GM19328 (cell line): ENCODE data around the gene PRKACB.

Experiments used
- ATAC-seq: cut with Tn5 transposase; IDR thresholded peaks from one replicate; pipeline ENCODE4 v1.9.1; 2021; ENCODE audit warnings: mild to moderate bottlenecking, moderate library complexity; ENCODE audit not compliant: unreplicated experiment

Gene PRKACB

DNA sequence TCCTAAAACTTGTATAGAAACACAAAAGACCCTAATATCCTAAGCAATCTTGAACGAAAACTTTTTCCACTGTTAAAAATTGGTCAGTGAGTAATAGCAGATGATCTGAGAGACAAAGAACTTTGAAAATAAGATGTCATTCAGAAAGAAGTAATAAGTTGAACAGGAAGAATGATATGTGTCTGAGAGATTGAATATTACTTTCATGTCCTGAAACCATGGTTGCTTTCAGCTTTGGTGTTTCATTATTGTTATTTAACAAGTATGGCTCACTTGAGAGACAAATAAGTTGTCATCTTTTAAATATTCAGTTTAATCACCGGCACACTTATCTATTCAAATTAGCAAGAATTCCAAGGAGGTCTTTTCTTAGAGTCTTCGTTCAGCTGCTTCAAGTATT lies 11.4 kb downstream of the PRKACB start:
- no peak for ATAC-seq

DNA sequence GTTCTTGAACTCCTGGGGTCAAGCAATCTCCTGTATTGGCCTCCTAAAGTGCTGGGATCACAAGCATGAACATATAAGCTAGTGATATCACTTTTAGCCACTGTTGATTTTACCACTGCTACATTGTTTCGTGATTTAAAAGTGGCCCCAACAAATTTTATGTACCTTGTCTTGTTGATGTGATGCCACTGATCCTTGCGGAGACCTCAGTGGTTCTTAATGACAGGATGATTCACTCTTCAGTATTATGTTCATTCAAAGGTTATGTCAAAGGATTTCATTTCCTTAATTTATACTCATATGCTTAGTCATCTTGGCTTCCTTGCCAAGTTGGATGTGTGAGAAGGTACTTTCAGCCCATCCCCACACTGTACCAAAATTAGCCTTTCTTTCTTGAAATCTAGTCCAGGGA lies 12.1 kb downstream of the PRKACB start:
- no peak for ATAC-seq

DNA sequence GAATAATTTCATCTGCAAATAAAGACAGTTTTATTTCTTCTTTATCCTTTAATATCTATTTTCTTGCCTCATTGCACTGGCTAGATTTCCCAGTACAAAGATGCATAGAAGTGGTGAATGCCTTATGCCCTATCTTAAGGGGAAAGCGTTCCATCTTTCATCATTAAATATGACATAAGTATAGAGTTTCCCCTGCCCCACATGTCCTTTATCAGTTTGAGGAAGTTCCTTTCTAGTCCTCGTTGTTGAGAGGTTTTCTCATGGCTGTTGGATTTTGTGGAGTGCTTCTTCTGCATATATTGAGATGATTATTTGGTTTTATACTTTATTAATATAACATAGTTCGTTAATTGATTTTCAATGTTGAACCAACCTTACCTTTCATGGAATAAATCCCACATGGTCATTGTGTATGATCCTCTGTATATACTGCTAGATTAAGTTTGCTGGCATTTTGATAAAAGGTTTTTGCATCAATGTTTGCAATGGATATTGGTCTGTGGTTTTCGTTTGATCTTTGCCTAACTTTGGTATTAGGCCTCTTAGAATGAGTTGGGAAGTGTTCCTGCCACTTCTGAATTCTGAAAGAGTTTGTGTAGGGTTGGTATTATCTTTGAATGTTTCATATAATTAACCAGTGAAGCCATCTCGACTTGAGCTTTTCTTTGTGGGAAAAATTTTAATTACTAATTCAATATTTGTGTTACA lies 15.6 kb downstream of the PRKACB start:
- no peak for ATAC-seq

DNA sequence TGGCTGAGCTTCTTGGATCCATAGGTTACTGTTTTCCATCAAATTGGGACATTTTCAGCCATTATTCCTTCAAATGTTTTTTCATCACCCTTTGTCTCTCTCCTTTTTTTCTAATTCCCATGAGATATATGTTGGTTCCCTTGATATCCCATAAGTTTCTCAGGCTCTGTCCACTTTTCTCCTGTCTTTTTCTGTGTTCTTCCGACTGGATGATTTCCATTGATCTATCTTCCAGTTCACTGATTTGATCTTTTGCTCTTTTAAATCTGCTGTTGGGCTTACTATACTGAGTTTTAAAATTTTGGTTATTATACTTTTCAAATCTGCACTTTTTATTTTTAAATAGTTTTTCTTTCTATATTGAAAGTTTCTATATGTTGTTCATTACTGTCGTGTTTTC lies 18.2 kb downstream of the PRKACB start:
- ATAC-seq, result no peak

DNA sequence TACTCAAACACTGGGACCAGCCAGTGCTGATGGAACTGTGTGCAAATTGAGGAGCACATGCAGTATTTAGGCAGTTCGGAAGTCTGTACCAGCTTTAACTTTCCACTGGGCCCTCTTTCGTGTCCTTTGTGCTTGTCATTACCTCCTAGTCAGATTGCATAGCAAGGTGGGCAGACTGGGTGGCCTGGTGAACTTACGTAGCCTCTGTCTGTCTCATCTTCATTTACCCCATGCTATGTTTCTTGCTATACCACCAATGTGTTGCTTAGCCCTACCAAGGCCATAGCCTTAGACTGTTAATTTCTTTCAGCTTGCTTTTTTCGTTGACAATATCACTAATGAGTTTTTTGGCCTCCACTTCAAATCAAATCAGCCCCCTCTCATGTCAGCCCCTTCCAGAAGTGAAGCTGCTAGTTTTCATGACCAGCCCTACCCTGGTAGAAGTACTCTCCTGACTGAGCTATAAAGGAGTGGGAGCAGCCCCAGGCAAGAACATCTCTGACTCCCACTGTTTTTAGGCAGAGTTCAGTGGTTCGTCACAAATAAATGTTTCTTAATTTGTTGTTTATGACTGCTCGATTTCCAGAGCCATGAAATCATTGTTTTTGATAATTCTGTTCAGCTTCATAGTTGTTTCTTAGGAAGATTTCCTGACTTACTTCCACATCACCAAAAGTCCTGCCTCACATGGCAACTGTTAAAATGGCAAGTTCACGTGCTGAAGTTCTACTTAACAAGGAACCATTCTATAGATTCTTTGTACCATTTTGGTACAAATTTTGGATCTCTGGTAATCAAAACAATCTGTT lies 19.3 kb downstream of the PRKACB start:
- ATAC-seq, result no peak

DNA sequence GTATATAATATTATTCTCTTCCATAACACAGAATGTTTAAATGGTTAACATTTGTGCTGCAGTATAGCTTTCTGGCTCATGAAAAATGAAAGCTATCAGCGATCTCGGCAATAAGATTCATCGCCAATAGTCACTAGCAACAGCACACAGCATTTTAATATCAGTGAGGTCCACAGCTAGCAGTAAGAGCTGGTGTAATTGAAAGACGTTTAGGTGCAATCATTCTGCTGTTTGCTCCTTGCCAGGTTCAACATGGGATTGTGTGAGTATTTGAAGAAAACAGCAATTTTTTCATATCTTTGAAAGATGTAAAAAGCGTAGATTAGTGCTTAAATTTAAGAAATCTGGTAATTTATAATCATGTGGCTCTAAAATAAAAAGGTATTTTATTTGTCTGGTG lies 20.1 kb downstream of the PRKACB start:
- no peak for ATAC-seq

DNA sequence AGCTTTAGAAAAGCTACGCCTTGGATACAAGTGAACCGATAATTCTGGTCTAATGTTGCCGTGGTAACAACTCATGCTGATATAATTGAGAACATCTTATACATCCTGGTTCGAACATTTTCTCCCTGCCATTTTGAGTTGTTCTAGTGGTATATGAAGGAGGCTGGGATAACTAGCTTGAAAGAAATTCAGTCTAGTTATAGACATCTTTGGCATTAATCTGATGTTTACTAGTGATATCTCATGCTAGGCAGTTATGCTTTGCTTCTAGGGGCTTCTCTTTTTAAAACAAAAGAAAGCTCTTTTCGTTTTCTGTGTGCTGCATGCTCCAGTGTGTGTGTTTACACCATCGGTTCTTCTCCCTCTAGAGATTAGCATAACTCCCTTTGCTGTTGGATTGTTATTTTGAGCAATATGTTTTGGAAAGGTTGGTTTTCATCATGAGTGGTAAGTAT lies 20.5 kb downstream of the PRKACB start:
- no peak for ATAC-seq

DNA sequence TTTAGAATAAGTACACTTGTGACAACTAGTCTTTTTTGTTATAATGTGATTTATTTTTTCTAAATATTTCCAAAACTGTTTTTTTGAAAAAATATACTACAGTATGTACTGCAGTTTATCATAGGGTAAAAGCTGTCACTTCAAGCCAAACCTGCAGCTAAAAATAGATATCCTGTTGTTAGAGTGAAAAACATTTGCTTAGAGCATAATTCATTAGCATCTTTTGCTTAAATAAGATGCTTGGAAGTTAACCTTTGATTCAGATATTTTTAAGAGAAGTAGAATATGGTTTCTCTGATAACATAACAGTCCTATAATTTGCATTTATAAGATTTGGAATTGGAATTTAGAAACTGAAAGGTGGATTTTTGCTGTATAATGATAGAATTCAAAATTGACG lies 21.5 kb downstream of the PRKACB start:
- ATAC-seq, result no peak

DNA sequence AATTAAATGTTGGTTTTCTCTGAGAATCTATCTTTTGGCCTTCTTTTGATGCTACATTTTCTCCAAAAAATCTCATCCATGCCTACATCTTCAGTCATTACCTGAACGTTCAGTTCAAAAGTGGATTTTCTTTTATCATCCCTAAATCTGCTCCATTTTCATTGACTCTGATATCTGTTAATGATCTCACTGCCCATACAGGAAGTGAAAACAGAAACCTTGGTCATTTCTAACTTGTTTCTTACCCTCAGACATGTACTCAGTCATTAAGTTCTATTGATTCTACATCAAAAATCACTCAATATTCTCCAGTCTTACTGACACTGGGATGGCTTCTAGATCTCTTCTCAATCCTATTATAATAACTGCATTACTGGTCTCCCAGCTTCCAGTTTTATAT lies 22.7 kb downstream of the PRKACB start:
- no peak for ATAC-seq

DNA sequence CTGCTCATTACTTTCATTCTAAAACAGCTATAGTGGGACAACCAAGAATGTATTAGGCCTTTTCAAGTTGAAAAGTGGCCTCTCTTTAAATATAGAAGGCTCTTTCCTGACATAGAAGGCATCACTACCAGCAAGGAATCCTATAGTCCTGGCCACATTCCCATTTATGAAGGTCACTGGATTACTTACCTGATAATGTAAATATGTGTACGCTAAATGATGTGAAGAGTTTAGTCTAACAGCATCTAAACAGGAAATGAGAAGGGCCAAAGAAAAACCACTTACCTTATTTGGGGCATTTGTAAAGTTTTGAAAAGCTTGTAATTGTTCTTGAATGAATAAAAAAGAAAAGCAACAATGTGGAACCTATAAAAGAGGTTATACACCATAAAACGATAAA lies 24.7 kb downstream of the PRKACB start:
- ATAC-seq, result no peak

DNA sequence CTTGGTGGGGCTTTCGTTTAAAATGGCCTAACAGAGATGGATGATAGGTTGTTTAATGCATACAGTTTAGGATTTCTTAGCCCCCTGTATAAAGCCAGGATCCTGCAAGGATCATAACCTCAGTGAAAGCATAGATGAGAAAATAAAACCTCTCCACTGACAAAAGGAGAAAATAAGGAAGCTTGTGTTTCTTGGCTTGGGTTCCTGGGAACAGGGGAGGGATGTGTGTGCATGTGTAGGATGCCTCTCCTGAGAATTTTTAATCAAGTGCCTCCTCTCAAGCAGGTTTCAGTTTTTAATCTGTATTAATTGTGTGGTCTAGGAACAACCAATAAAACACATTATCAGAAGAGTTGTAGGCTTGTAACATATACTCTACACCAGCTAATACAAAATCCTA lies 26.1 kb downstream of the PRKACB start:
- no peak for ATAC-seq

DNA sequence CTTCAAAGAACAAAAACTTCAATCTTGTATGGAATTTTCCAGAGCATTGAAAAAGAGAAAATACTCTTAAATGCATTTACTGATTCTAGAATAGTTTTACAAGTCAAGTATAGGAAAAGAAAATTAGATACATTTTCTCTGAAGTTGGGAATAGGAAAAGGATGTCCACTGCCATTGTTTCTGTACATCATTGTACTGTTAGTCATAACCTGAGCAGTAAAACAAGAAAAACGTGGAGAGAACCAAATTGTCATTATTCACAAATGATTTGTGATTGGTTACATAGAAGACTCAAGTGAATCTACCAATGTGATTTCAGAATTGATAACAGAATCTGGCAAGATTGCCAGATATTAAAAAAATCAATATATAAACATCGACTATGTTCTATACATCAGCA lies 27.4 kb downstream of the PRKACB start:
- no peak for ATAC-seq

DNA sequence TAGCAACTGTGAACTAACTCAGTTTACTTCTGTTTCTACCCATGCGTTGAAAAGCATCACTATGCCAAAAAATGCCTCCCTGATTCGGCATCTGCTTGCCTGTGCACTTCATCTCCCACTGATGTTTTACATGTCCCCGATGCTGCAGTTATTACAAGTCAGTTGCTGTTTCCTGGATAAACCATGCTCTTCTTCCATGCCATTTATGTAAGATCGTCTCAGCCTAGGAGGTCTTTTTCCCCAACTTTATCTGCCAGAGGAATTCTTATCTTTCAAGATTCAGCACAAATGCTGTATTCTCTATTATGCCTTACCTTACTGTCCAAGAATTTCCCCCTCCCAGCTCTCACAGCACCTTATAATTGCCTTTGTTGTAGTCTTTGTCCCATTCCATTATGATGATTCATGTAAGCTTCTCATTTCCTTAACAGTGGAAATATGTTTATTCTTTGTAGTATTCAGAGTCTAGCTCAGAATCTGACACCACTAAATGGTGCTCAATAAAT lies 30.0 kb downstream of the PRKACB start:
- ATAC-seq, result no peak

DNA sequence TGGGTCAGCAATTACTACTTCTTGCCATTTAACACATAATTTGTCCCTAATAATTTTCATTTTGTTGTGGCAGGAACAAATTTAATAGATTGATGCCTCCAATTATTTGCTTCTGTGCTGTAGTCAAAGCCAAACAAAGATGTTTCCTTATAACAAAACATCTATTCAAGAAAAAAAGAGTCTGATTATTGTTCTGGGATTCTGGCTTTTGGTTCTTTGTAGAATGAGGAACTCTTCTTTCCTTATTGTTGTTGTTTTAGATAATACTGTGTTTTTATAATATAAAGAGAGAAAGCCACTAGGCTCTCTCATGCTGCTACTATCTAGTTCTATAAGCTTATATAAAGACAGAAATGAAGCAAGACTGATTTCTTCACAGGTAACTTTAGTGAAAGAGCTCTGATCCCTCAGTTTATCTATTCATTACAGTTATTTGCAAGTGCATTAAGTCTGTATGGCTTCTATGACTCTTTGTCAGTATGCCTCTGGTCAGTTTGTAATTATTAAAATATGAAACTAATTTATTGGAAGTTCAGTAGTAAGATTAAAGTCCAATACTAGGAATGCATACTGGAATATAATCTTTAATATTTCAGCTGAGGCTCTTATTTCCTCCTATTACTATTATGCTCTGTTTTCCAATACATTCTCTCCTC lies 37.4 kb downstream of the PRKACB start:
- no peak for ATAC-seq

DNA sequence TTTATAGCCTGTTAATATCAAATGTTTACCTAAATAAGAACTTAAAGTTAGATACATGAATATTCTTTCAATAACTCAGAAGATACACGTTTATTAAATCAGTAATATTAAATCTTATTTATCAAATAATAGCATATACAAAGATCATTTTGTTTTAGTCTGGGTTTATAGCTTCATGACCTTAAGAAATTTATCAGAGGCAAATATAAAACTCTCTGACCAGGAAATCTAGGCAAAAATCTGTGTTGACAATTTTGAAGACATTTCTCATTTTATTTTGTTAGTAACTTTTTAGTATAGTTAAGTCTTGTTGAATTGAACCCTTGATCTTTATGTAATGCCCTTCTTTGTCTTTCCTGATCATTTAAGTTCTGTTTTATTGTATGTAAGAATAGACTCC lies 46.4 kb downstream of the PRKACB start:
- ATAC-seq, result no peak

DNA sequence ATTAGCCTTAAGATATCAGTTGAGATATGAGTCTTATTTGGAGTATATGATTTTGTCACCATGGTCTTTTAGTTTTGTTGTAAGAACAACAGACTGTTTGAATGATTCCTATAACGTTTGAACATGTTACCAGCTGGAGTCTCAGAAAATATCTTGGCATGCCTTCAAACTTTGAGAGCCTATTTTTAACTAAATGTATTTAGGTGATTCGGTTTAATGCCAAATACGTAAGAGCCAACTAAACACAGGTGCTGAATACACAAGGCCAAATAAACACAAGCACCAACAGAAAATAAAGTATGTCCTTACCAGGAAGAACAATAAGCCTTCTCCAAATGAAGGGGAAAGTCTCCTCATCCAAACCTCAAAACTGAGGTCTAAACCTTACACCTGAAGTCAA lies 48.6 kb downstream of the PRKACB start:
- ATAC-seq, result no peak

DNA sequence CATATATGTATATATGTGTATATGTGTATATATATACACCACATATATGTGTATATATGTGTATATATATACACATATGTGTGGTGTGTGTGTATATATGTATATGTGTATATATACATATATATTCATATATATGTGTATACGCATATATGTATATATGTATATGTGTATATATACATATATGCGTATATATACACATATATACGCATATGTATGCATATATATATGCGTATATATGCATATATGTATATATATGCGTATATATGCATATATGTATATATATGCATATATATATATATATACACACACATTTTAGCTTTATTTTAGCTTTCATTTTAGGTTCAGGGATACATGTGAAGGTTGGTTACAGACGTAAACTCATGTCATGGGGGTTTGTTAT lies 54.8 kb downstream of the PRKACB start:
- ATAC-seq, result no peak

DNA sequence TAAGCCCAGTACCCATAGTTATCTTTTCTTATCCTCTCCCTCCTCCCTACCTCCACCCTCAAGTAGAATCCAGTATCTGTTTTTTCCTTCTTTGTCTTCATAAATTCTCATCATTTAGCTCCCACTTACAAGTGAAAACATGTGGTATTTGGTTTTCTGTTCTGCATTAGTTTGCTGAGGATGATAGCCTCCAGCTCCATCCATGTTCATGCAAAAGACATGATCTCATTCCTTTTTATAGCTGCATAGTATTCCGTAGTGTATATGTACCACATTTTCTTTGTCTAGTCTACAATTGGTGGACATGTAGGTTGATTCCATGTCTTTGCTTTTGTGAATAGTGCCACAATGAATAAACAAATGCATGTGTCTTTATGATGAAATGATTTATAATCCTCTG lies 55.2 kb downstream of the PRKACB start:
- ATAC-seq, result no peak

DNA sequence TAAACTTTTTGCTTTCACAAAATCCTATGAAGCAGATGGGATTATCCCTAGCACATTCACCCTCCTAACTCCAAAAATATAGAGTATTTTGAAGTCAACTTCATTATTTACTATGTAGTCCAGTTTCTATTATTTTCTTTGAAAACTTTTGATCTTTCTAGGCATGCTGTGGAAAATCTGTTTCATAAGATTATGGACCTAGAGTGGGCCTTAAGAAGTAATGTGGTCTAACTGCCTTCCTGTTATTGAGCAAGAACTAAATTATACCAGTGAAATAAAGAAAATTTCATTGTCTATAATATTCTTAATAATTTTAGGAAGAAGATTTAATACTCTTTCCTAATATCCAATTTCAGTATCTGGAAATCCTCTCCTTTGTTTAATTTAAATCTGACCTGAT lies 58.1 kb downstream of the PRKACB start:
- no peak for ATAC-seq

DNA sequence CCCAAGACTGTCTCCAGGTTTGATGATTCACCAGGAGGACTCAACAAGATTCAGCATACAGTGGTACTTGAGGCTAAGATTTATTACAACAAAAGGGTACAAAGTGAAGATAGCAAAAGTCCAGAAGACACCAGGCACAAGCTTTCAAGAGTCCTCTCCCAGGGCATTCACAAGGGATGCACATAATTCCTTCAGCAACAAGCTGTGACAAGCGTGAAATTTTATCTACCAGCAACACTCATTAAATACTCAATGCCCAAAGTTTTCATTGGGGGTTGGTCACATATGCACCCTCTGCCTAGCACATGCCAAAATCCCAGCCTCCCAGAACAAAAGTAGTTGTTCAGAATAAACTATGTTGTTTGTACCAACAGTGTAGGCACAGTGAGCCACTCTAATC lies 62.3 kb downstream of the PRKACB start:
- ATAC-seq, result no peak

DNA sequence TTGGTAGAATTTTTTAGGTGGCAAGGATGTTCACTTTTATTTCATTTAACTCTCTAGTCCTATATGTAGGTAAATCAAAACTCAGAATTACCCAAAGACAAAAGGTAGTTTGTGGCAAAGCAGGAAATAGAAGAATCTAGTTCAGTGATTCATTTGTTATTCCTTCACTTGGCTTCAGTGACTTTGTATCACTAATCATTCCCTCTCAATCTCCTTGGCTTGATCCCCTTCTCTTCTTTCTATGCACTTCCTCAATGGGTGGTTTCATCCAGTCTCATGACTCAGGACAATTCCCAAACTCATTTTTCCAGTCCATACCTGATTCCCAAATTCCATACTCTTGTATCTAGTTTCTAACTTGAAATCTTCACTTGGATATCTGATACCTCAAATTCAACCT lies 64.9 kb downstream of the PRKACB start:
- ATAC-seq, result no peak
